ENCODE data around the gene JUND. TPM values are rescaled to one million over a fixed set of nuclear protein-coding genes. Genes with fewer than 3 reads are reported as not detected.

Gene JUND
- polyA plus RNA-seq, 1 of the 3 experiments (the other 2 are of a cell fraction), result 115 TPM

- TF ChIP-seq RCOR1 (IDR thresholded peaks at IDR 0.05; ENCODE audit: low read length) (peak; percentile 10; the same call in 1 of the 2 replicates), MAX (IDR thresholded peaks at IDR 0.05; ENCODE audit: low read depth) (0 out of 2 replicates have a peak, but pooled peaks have one; percentile 40)
- TF ChIP-seq, protein P1, sequence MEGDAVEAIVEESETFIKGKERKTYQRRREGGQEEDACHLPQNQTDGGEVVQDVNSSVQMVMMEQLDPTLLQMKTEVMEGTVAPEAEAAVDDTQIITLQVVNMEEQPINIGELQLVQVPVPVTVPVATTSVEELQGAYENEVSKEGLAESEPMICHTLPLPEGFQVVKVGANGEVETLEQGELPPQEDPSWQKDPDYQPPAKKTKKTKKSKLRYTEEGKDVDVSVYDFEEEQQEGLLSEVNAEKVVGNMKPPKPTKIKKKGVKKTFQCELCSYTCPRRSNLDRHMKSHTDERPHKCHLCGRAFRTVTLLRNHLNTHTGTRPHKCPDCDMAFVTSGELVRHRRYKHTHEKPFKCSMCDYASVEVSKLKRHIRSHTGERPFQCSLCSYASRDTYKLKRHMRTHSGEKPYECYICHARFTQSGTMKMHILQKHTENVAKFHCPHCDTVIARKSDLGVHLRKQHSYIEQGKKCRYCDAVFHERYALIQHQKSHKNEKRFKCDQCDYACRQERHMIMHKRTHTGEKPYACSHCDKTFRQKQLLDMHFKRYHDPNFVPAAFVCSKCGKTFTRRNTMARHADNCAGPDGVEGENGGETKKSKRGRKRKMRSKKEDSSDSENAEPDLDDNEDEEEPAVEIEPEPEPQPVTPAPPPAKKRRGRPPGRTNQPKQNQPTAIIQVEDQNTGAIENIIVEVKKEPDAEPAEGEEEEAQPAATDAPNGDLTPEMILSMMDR (IDR thresholded peaks at IDR 0.05), result no peak
Observed at GRCh38 chr19:18292810-18293641, 11.6 kb upstream of the JUND start (continued).

DNA sequence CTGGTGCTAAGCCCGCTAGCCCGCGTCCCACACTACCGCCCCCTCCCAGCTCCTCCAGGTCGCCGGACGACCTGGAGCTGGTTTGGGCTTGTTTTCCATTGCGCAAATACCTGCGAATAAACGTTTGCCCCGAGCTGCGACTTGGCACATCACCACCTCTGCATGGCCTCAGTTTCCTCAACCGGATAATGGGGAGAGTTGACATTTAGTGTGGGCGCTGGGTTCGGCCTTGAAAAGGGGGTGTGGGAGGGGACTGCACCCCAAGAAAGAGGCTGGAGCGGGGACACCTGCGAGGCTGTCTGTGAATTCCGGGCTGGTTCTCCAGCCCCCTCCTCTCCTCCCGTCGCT, 11.0 kb upstream of the JUND start:
- 0% methylated on average over 13 of the region's 20 CpGs for WGBS (ENCODE audit: low lambda C conversion rate)
- Histone ChIP-seq H3K79me2 (ENCODE audit: insufficient read depth) (no peaks in the 10 kb centered on the region), H3K4me2 (peak overlapping the region; percentile 96), H3K36me3 (replicated peaks in 1 of 2; ENCODE audit: control insufficient read depth in 1 of 2, insufficient read depth in 2 of 2, low read length in 1 of 2) (no peaks in the 10 kb centered on the region), H2AFZ (ENCODE audit: low read depth) (peak overlapping the region; percentile 64), H3K9me2 (no peaks in the 10 kb centered on the region), H3K4me1 (ENCODE audit: control insufficient read depth in 1 of 2, insufficient read depth in 2 of 2, low read depth in 1 of 2, low read length in 1 of 2) (peaks cover 8 to 24% of the 10 kb centered on the region in 2 experiments; a peak in 2 of 4 replicates), H3K27me3 (ENCODE audit: insufficient read depth) (no peaks in the 10 kb centered on the region), H4K20me1 (ENCODE audit: insufficient read depth) (no peaks in the 10 kb centered on the region), H3K4me3 (ENCODE audit: low read depth in 2 of 2, low read length in 1 of 2) (peak overlapping the region; percentile 58 to 71), H3K9ac (peak overlapping the region; percentile 80), H3K9me3 (no peaks in the 10 kb centered on the region), H3K27ac (ENCODE audit: low read depth in 2 of 2, low read length in 1 of 2) (peak overlapping the region; percentile 72 to 94), H3F3A (replicated peaks; ENCODE audit: insufficient read depth) (peaks cover 28% of the 10 kb centered on the region)
- TF ChIP-seq, protein P1 (IDR thresholded peaks at IDR 0.05), result no peak
- TF ChIP-seq, protein P2, sequence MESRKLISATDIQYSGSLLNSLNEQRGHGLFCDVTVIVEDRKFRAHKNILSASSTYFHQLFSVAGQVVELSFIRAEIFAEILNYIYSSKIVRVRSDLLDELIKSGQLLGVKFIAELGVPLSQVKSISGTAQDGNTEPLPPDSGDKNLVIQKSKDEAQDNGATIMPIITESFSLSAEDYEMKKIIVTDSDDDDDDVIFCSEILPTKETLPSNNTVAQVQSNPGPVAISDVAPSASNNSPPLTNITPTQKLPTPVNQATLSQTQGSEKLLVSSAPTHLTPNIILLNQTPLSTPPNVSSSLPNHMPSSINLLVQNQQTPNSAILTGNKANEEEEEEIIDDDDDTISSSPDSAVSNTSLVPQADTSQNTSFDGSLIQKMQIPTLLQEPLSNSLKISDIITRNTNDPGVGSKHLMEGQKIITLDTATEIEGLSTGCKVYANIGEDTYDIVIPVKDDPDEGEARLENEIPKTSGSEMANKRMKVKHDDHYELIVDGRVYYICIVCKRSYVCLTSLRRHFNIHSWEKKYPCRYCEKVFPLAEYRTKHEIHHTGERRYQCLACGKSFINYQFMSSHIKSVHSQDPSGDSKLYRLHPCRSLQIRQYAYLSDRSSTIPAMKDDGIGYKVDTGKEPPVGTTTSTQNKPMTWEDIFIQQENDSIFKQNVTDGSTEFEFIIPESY (IDR thresholded peaks at IDR 0.05; ENCODE audit: borderline replicate concordance, low read depth), result no peak
- CTCF ChIA-PET, result interaction anchor here (1.2 to 5.1 kb wide), 6 partner anchors 12 to 118 kb away, joined by 3 to 67 read pairs (median 5); partner anchors contain the start of genes JUND and LSM4
- POLR2A ChIA-PET, result interaction anchor here (0.7 to 3.8 kb wide), 10 partner anchors 9 to 127 kb away, joined by 3 to 112 read pairs (median 4); partner anchors contain the start of genes JUND, LSM4 and SSBP4
- DNase-seq, result no peak
